Retinal pigment epithelial cell (primary cell): ENCODE measurements around the gene SLC49A3.

ENCODE experiments used
- DNase-seq: peaks from one replicate; pipeline ENCODE4 v3.0.0-alpha.2; 2010; ENCODE audit warnings: low read depth
- H3K4me3 ChIP-seq: 2 replicates; pipeline ENCODE4 v1.5.1; 2011; ENCODE audit warnings: mild to moderate bottlenecking, low read length, control low read depth, moderate library complexity
- TF ChIP-seq, protein P1 (sequence below): conservative IDR thresholded peaks from 2 replicates; pipeline ENCODE4 v1.5.1; 2011; ENCODE audit warnings: low read depth, low read length, control low read depth, inconsistent platforms

SLC49A3 gene

GRCh38 chr4:661881-662761 is 26.8 kb downstream of the SLC49A3 start:
- no peak for DNase-seq
- H3K4me3 ChIP-seq: no peak overlapping the region
- TF ChIP-seq, protein P1, sequence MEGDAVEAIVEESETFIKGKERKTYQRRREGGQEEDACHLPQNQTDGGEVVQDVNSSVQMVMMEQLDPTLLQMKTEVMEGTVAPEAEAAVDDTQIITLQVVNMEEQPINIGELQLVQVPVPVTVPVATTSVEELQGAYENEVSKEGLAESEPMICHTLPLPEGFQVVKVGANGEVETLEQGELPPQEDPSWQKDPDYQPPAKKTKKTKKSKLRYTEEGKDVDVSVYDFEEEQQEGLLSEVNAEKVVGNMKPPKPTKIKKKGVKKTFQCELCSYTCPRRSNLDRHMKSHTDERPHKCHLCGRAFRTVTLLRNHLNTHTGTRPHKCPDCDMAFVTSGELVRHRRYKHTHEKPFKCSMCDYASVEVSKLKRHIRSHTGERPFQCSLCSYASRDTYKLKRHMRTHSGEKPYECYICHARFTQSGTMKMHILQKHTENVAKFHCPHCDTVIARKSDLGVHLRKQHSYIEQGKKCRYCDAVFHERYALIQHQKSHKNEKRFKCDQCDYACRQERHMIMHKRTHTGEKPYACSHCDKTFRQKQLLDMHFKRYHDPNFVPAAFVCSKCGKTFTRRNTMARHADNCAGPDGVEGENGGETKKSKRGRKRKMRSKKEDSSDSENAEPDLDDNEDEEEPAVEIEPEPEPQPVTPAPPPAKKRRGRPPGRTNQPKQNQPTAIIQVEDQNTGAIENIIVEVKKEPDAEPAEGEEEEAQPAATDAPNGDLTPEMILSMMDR: no peak

DNA sequence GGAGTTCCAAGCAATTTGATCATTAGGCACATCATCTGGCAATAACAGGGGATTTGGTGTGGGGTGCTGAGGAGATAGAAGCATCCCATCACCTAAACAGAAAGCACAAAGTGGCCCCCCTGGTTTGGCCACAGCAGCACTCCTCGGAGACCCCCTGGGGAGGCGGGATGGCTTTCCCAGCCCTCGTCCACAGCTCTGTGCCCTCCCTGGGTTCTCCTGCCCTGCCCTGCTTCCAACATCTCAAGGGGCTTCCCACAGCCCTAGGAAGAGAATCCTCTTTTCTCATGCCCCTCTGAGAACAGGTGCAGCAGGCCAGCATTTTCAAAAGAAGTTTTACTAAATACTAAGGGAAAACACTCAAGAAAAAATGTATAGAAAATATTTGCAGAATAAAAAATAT is 27.7 kb downstream of the SLC49A3 start:
- H3K4me3 ChIP-seq: no peak overlapping the region
- TF ChIP-seq, protein P1: no peak
- DNase-seq: no peak

DNA sequence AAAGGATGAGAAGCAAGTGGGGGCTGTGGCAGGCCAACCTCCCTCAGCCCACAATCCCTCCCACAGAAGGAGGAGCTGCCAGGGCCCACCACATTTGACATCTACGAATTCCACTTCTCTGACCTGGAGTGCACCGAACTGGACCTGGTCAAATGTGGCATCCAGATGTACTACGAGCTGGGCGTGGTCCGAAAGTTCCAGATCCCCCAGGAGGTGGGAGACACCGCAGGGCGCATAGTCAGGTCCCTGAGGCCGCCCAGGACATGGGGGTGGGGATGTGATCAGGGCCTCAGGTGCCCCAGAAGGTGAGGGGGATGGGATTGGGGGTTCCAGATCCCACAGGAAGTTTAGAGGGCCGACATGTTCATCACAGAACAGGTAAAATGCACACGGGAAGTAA is 28.6 kb downstream of the SLC49A3 start:
- DNase-seq: no peak
- no peak overlapping the region for H3K4me3 ChIP-seq
- TF ChIP-seq, protein P1: no peak

GRCh38 chr4:659851-660250 is 29.1 kb downstream of the SLC49A3 start:
- no peak for DNase-seq
- no peak overlapping the region for H3K4me3 ChIP-seq
- TF ChIP-seq, protein P1: no peak

- no peak for DNase-seq
- no peak overlapping the region for H3K4me3 ChIP-seq
- TF ChIP-seq, protein P1: no peak
These were observed 30.0 kb downstream of the SLC49A3 start for GRCh38 chr4:658681-659667.

DNA sequence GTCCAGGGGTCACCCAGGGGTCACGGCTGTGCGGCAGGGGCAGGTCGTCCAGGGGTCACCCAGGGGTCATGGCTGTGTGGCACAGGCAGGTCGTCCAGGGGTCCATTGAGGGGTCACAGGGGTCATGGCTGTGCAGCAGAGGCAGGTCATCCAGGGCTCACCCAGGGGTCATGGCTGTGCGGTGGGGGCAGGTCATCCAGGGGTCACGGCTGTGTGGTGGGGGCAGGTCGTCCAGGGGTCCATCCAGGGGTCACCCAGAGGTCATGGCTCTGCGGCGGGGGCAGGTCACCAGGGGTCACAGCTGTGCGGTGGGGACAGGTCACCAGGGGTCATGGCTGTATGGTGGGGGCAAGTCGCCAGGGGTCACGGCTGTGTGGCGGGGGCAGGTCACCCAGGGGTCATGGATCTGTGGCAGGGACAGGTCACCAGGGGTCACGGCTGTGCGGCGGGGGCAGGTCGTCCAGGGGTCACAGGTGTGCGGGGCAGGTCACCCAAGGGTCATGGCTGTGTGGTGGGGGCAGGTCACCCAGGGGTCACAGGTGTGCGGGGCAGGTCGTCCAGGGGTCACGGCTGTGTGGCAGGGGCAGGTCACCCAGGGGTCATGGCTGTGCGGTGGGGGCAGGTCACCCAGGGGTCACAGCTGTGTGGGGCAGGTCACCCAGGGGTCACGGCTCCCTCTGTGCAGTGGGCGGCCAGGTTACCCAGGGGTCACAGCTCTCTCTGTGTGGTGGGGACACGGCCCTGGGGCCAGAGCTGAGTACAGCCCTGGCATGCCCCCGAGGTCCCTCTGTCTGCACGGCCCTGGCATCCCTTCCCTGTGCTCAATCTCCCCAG is 30.9 kb downstream of the SLC49A3 start:
- H3K4me3 ChIP-seq: no peak overlapping the region
- TF ChIP-seq, protein P1: no peak
- DNase-seq: no peak
